Stomach (tissue), 9 donors: Measurements from ENCODE around the gene PTK6. TPM values are rescaled to one million over a fixed set of nuclear protein-coding genes. Genes with fewer than 3 reads are reported as not detected.

Experiments
- DNase-seq, 2 donors: peaks; one replicate each; pipeline versions ENCODE4 v3.0.0 to v3.0.0-alpha.2; 2013 to 2019
- H3K27ac ChIP-seq, 5 donors: fragments of 200-600 bp in 4 of 5; sonication (generic) in 4 of 5; one replicate each; pipeline ENCODE4 v1.5.1; 2013 to 2019; ENCODE audit warnings: mild to moderate bottlenecking in 1 of 5, moderate library complexity in 1 of 5
- H3K27me3 ChIP-seq, 3 donors: fragments of 200-600 bp; sonication (generic); one replicate each; pipeline ENCODE4 v1.5.1; 2017 to 2019; ENCODE audit warnings: mixed run types in 1 of 3
- H3K36me3 ChIP-seq, 4 donors: fragments of 200-600 bp; sonication (generic); 1 replicate in 3 of 4; 2 replicates in 1 of 4; pipeline ENCODE4 v1.5.1; 2016 to 2019
- H3K4me1 ChIP-seq, 4 donors: fragments of 200-600 bp; sonication (generic); one replicate each; pipeline ENCODE4 v1.5.1; 2016 to 2019
- H3K4me3 ChIP-seq, 4 donors: fragments of 200-600 bp; sonication (generic) in 3 of 4; one replicate each; pipeline ENCODE4 v1.5.1; 2016 to 2019; ENCODE audit warnings: mild to moderate bottlenecking in 1 of 4
- H3K9me3 ChIP-seq, 4 donors: fragments of 200-600 bp; sonication (generic); one replicate each; pipeline ENCODE4 v1.5.1; 2016 to 2019
- EP300 ChIP-seq: sonication (generic); formaldehyde crosslinking; IDR thresholded peaks from one replicate; pipeline ENCODE4 v1.6.1; 2017; ENCODE audit warnings: antibody characterized with exemption
- POLR2A ChIP-seq, 4 donors: fragments of 450-650 bp; IDR thresholded peaks; one replicate each; pipeline ENCODE4 v1.6.1; 2016; ENCODE audit warnings: antibody characterized with exemption in 4 of 4, control low read depth in 2 of 4, mild to moderate bottlenecking in 1 of 4, moderate library complexity in 1 of 4
- POLR2AphosphoS5 ChIP-seq, 3 donors: sonication (generic); formaldehyde crosslinking; IDR thresholded peaks; one replicate each; pipeline ENCODE4 v1.6.1; 2016; ENCODE audit warnings: antibody characterized with exemption in 3 of 3
- WGBS, 5 donors: extraction: QIAGEN DNeasy Blood & Tissue Kit in 3 of 5; methylation state at CpG; one replicate each; pipeline versions ENCODE4 v1.1.5 to v1.1.7; 2013 to 2018; 5-methylcytosine and 5-hydroxymethylcytosine counted together
- intact Hi-C: fragments of 100-400 bp; cut with DNase I; formaldehyde crosslinking; loops from one replicate; pipeline ENCODE4 v1.15.1; 2023; ENCODE audit warnings: low total_unique reads
- polyA plus RNA-seq, 3 donors: library from polyadenylated mRNA; stranded (reverse); fragments of 200-250 nt; gene quantifications; one replicate each; pipeline ENCODE4 v1.2.3, GENCODE V29; 2013
- total RNA-seq, 5 donors: library from RNA; depleted of rRNA; stranded (reverse); fragments of >200 nt; gene quantifications; one replicate each; pipeline versions ENCODE4 v1.1.0 to v1.2.3, GENCODE V29; 2014 to 2016
- TF ChIP-seq, protein P1 (sequence below), 7 experiments: fragments of 450-650 bp in 4 of 7; fragments of 200-600 bp in 3 of 7; sonication (generic) in 3 of 7; IDR thresholded peaks; one replicate each; pipeline ENCODE4 v1.5.1; 2016 to 2019; ENCODE audit warnings: antibody characterized with exemption in 7 of 7, control low read depth in 2 of 7, mild to moderate bottlenecking in 1 of 7
- donor health status: healthy with polysubstance abuse.
- donor health status: Bipolar disorder and iron deficiency.
- donor health status: healthy.

The PTK6 gene
- total and polyA plus RNA-seq, 8 donors = 7.7 to 98.5 (median 22.9) TPM

DNA sequence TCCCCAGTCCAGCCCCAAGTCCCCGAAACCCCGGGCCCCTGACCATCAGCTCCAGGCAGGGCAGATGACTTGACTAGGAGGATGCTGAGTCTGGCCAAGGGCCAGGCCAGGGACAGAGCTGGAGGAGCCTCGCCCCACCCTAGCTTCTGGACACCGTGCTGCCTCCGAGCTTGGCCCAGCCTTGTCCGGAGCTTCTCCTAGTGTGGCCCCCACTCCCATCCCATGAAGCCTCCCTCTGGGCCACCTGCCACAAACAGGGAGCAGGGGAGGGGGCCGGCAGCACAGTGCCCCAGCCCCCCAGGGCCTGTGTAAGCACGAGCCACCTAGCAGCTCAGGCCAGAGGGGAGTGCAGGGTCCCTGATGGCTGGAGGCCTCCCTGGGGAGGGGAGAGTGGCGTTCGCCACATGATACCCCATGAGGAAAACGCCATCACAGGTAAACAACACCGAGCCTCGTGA is 43.6 kb downstream of the PTK6 start:
- peaks cover 9 to 75% (median 37%) of the 10 kb centered on the region in 3 donors for H3K27me3 ChIP-seq
- no peak overlapping the region for H3K4me3 ChIP-seq
- 56 to 80% (median 61%) methylated on average over 3 to 13 of the region's 13 CpGs for WGBS, 5 donors

DNA sequence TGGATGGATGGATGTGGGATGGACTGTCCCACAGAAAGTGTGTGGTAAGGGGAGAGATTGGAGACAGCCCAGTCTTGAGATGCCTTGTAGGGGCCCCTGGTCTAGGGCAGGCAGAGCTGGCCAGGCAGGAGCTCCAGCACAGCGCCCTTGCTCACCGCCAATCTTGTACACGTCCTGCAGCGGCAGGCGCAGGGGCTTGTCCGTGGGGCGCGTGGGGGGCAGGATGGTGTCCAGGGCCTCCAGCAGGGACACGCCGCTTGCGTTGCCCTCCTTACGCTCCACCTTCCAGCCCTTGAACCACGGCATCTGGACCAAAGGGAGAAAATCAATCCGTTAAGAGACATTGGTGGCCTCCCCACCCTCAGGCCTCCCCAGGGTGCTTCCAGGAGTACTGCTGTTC is 44.2 kb downstream of the PTK6 start:
- Histone ChIP-seq H3K4me1 (peaks cover 8 to 26% (median 25%) of the 10 kb centered on the region in 4 donors), H3K9me3 (no peaks in the 10 kb centered on the region), H3K36me3 (peaks cover 0 to 4% (median 0%) of the 10 kb centered on the region in 4 donors), H3K27me3 (peaks cover 14 to 75% (median 35%) of the 10 kb centered on the region in 3 donors), H3K4me3 (no peak overlapping the region), H3K27ac (no peak overlapping the region)
- no peak for TF ChIP-seq EP300
- no peak for TF ChIP-seq POLR2AphosphoS5 (IDR thresholded peaks at IDR 0.05)
- TF ChIP-seq, protein P1, sequence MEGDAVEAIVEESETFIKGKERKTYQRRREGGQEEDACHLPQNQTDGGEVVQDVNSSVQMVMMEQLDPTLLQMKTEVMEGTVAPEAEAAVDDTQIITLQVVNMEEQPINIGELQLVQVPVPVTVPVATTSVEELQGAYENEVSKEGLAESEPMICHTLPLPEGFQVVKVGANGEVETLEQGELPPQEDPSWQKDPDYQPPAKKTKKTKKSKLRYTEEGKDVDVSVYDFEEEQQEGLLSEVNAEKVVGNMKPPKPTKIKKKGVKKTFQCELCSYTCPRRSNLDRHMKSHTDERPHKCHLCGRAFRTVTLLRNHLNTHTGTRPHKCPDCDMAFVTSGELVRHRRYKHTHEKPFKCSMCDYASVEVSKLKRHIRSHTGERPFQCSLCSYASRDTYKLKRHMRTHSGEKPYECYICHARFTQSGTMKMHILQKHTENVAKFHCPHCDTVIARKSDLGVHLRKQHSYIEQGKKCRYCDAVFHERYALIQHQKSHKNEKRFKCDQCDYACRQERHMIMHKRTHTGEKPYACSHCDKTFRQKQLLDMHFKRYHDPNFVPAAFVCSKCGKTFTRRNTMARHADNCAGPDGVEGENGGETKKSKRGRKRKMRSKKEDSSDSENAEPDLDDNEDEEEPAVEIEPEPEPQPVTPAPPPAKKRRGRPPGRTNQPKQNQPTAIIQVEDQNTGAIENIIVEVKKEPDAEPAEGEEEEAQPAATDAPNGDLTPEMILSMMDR (IDR thresholded peaks at IDR 0.05) = no peak
- TF ChIP-seq POLR2A (IDR thresholded peaks at IDR 0.05) = no peak
- WGBS, 5 donors = 89 to 97% (median 94%) methylated on average over 11 to 14 of the region's 14 CpGs
- no peak for DNase-seq
- intact Hi-C loops = no loop called here

More for the DNA sequence above, 43.6 kb downstream of the PTK6 start:
- TF ChIP-seq, protein P1 (IDR thresholded peaks at IDR 0.05) = no peak
- TF ChIP-seq EP300 (no peak), POLR2A (IDR thresholded peaks at IDR 0.05) (no peak), POLR2AphosphoS5 (IDR thresholded peaks at IDR 0.05) (no peak)
- DNase-seq = no peak
- H3K9me3 ChIP-seq = no peaks in the 10 kb centered on the region
- H3K27ac ChIP-seq = no peak overlapping the region
- peaks cover 0 to 4% (median 0%) of the 10 kb centered on the region in 4 donors for H3K36me3 ChIP-seq
- intact Hi-C loops = no loop called here
- H3K4me1 ChIP-seq = peaks cover 14 to 27% (median 27%) of the 10 kb centered on the region in 4 donors

DNA sequence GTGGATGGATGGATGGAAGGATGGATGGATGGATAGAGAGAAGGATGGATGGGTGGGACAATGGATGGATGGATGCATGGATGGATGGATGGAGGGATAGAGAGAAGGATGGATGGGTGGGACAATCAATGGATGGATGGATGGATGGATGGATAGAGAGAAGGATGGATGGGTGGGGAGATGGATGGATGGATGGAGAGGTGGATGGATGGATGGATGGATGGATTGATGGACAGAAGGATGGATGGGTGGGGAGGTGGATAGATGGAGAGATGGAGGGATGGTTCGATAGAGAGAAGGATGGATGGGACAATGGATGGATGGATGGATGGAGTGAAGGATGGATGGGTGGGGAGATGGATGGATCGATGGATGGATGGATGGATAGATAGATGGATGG is 44.7 kb downstream of the PTK6 start:
- peaks cover 0 to 4% (median 0%) of the 10 kb centered on the region in 4 donors for H3K36me3 ChIP-seq
- H3K4me3 ChIP-seq = no peak overlapping the region
- H3K27ac ChIP-seq = no peak overlapping the region
- no peaks in the 10 kb centered on the region for H3K9me3 ChIP-seq
- H3K27me3 ChIP-seq = peaks cover 10 to 75% (median 35%) of the 10 kb centered on the region in 3 donors
- 89 to 96% (median 93%) methylated on average over 2 of the region's 2 CpGs for WGBS, 5 donors
- TF ChIP-seq, protein P1 (IDR thresholded peaks at IDR 0.05) = no peak
- no peak for TF ChIP-seq POLR2AphosphoS5 (IDR thresholded peaks at IDR 0.05)
- no peak for TF ChIP-seq EP300
- TF ChIP-seq POLR2A (IDR thresholded peaks at IDR 0.05) = no peak
- intact Hi-C loops = no loop called here
- peaks cover 8 to 28% (median 21%) of the 10 kb centered on the region in 4 donors for H3K4me1 ChIP-seq
- DNase-seq = no peak

DNA sequence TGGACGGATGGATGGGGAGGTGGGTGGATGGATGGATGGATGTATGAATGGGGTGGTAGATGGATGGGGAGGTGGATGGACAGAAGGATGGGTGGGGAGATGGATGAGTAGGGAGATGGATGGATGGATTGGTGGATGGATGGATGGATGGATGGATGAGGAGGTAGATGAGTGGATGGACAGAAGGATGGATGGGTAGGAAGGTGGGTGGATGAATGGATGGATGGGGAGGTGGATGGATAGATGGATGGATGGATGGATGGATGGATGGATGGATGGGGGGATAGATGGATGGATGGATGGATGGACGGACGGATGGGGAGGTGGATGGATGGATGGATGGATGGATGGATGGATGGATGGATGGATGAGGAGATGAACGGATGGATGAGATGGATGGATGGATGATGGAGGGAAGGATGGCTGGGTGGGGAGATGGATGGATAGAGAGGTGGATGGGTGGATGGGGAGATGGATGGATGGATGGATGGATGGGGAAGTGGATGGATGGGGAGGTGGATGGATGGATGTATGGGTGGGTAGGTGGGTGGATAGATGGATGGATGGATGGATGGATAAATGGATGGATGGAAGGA is 45.4 kb downstream of the PTK6 start:
- H3K4me1 ChIP-seq = peaks cover 8 to 24% (median 15%) of the 10 kb centered on the region in 4 donors
- intact Hi-C loops = no loop called here
- H3K4me3 ChIP-seq = no peak overlapping the region
- no peaks in the 10 kb centered on the region for H3K9me3 ChIP-seq
- DNase-seq = no peak
- TF ChIP-seq POLR2AphosphoS5 (IDR thresholded peaks at IDR 0.05) (no peak), EP300 (no peak), POLR2A (IDR thresholded peaks at IDR 0.05) (no peak)
- TF ChIP-seq, protein P1 (IDR thresholded peaks at IDR 0.05) = no peak
- whole genome bisulfite sequencing, 5 donors = 52 to 92% (median 59%) methylated on average over 4 of the region's 4 CpGs
- H3K27me3 ChIP-seq = peaks cover 9 to 75% (median 33%) of the 10 kb centered on the region in 3 donors
- peaks cover 0 to 4% (median 0%) of the 10 kb centered on the region in 4 donors for H3K36me3 ChIP-seq
- H3K27ac ChIP-seq = no peak overlapping the region
